Astrocyte (in vitro differentiated cells and primary cell): ENCODE results near the gene ME2.

Experiments used
- CTCF ChIP-seq: IDR thresholded peaks from 2 replicates; pipeline ENCODE4 v1.5.1; 2011; ENCODE audit warnings: low read depth, mild to moderate bottlenecking, inconsistent platforms, low read length, moderate library complexity; ENCODE audit not compliant: insufficient read depth
- EZH2 ChIP-seq: IDR thresholded peaks from 2 replicates; pipeline ENCODE4 v1.6.1; 2012; ENCODE audit warnings: mild to moderate bottlenecking, low read length, inconsistent platforms; ENCODE audit not compliant: insufficient read depth

GRCh38 chr18:50879302-50880118, 592 bp downstream of the ME2 start:
- TF ChIP-seq CTCF (no peak), EZH2 (no peak)
